Suprapubic skin (tissue), 4 donors: ENCODE results near the gene MMD2. TPM values are rescaled to one million over a fixed set of nuclear protein-coding genes. Genes with fewer than 3 reads are reported as not detected.

Experiments used
- DNase-seq, 2 donors: peaks; one replicate each; pipeline ENCODE4 v3.0.0-alpha.2; 2019; ENCODE audit warnings: low spot score in 2 of 2
- H3K27ac ChIP-seq: fragments of 200-600 bp; sonication (generic); one replicate; pipeline ENCODE4 v1.5.1; 2019
- H3K27me3 ChIP-seq: fragments of 200-600 bp; sonication (generic); one replicate; pipeline ENCODE4 v1.5.1; 2019
- H3K36me3 ChIP-seq: fragments of 200-600 bp; sonication (generic); one replicate; pipeline ENCODE4 v1.5.1; 2019
- H3K4me1 ChIP-seq: fragments of 200-600 bp; sonication (generic); one replicate; pipeline ENCODE4 v1.5.1; 2019
- H3K4me3 ChIP-seq: fragments of 200-600 bp; sonication (generic); one replicate; pipeline ENCODE4 v1.5.1; 2019; ENCODE audit warnings: mild to moderate bottlenecking
- H3K9me3 ChIP-seq: fragments of 200-600 bp; sonication (generic); one replicate; pipeline ENCODE4 v1.5.1; 2019
- EP300 ChIP-seq: sonication (generic); formaldehyde crosslinking; IDR thresholded peaks from one replicate; pipeline ENCODE4 v1.6.1; 2017; ENCODE audit warnings: antibody characterized with exemption
- POLR2A ChIP-seq, 2 donors: fragments of 450-650 bp; IDR thresholded peaks; one replicate each; pipeline ENCODE4 v1.6.1; 2017; ENCODE audit warnings: antibody characterized with exemption in 2 of 2, mild to moderate bottlenecking in 2 of 2, moderate library complexity in 2 of 2
- POLR2AphosphoS5 ChIP-seq, 3 donors: sonication (generic); formaldehyde crosslinking; IDR thresholded peaks; one replicate each; pipeline ENCODE4 v1.6.1; 2017; ENCODE audit warnings: antibody characterized with exemption in 3 of 3
- WGBS: methylation state at CpG from one replicate; pipeline ENCODE4 v1.1.5; 2018; 5-methylcytosine and 5-hydroxymethylcytosine counted together
- total RNA-seq, 4 donors: library from RNA; depleted of rRNA; stranded (reverse); fragments of >200 nt; gene quantifications; one replicate each; pipeline ENCODE4 v1.1.0, GENCODE V29; 2016
- TF ChIP-seq, protein P1 (sequence below), 2 donors: fragments of 200-600 bp in 1 of 2; fragments of 450-650 bp in 1 of 2; sonication (generic) in 1 of 2; IDR thresholded peaks; one replicate each; pipeline ENCODE4 v1.5.1; 2016 to 2019; ENCODE audit warnings: antibody characterized with exemption in 2 of 2, mild to moderate bottlenecking in 1 of 2, moderate library complexity in 1 of 2

The MMD2 gene
- total RNA-seq, 4 donors from 2014 or later, result not detected

DNA sequence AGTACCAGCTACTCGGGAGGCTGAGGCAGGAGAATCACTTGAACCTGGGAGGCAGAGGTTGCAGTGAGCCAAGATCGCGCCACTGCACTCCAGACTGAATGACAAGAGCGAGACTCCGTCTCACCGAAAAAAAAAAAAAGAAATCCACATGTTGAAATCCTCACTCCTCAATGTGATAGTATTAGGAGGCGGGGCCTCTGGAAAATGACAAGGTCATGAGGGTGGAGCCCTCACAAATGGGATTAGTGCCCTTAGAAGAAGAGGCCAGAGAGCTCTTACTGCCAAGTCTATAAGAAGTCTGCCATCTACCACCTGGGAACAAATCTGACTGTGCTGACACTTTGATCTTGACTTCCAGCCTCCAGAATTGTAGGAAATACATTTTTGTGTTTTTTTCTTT lies 10.6 kb downstream of the MMD2 start:
- H3K9me3 ChIP-seq, result no peaks in the 10 kb centered on the region
- H3K4me3 ChIP-seq, result no peak overlapping the region
- H3K4me1 ChIP-seq, result no peaks in the 10 kb centered on the region
- no peaks in the 10 kb centered on the region for H3K36me3 ChIP-seq
- WGBS, result 95% methylated on average over 7 of the region's 7 CpGs
- peaks cover 48% of the 10 kb centered on the region for H3K27me3 ChIP-seq
- TF ChIP-seq, protein P1, sequence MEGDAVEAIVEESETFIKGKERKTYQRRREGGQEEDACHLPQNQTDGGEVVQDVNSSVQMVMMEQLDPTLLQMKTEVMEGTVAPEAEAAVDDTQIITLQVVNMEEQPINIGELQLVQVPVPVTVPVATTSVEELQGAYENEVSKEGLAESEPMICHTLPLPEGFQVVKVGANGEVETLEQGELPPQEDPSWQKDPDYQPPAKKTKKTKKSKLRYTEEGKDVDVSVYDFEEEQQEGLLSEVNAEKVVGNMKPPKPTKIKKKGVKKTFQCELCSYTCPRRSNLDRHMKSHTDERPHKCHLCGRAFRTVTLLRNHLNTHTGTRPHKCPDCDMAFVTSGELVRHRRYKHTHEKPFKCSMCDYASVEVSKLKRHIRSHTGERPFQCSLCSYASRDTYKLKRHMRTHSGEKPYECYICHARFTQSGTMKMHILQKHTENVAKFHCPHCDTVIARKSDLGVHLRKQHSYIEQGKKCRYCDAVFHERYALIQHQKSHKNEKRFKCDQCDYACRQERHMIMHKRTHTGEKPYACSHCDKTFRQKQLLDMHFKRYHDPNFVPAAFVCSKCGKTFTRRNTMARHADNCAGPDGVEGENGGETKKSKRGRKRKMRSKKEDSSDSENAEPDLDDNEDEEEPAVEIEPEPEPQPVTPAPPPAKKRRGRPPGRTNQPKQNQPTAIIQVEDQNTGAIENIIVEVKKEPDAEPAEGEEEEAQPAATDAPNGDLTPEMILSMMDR (IDR thresholded peaks at IDR 0.05), result no peak
- no peak for TF ChIP-seq POLR2A (IDR thresholded peaks at IDR 0.05)
- no peak for TF ChIP-seq POLR2AphosphoS5 (IDR thresholded peaks at IDR 0.05)
- no peak for TF ChIP-seq EP300
- no peak for DNase-seq
- no peak overlapping the region for H3K27ac ChIP-seq

DNA sequence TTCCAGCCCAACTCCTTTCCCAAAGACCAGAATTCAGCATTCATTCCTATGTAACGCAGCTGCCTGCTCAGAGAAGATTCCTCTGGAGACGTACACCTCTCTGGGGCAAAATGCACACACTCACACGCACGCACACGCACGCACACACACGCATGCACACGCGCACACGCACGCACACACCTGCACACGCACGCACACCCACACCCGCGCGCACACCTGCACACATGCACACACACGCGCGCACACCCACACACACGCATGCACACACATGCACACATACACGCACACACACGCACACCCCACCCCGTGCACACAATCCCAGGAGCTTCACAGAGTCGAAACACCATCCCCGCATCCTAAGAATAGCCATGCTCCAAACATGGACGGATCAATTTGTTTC lies 13.0 kb downstream of the MMD2 start:
- Histone ChIP-seq H3K27ac (no peak overlapping the region), H3K27me3 (peaks cover 29% of the 10 kb centered on the region), H3K9me3 (no peaks in the 10 kb centered on the region), H3K36me3 (no peaks in the 10 kb centered on the region), H3K4me1 (no peaks in the 10 kb centered on the region), H3K4me3 (no peak overlapping the region)
- 93% methylated on average over 26 of the region's 26 CpGs for WGBS
- no peak for DNase-seq
- TF ChIP-seq, protein P1 (IDR thresholded peaks at IDR 0.05), result no peak
- TF ChIP-seq EP300 (no peak), POLR2A (IDR thresholded peaks at IDR 0.05) (no peak), POLR2AphosphoS5 (IDR thresholded peaks at IDR 0.05) (no peak)

DNA sequence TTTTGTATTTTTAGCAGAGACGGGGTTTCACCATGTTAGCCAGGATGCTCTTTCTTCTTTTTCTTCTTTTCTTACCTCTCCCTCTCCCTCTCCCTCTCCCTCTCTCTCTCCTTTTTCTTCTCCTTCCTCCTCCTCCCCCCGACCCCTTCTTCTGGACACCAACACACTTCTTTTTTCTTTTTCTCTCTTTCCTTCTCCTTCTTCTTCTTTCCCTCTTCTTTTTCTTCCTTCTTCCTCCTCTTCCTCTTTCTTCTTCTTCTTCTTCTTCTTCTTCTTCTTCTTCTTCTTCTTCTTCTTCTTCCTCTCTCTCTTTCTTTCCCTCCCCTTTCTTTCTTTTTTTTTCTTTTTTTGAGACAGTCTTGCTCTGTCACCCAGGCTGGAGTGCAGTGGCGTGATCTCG lies 14.0 kb downstream of the MMD2 start:
- Histone ChIP-seq H3K27ac (no peak overlapping the region), H3K9me3 (no peaks in the 10 kb centered on the region), H3K36me3 (no peaks in the 10 kb centered on the region), H3K4me1 (no peaks in the 10 kb centered on the region), H3K4me3 (no peak overlapping the region), H3K27me3 (peaks cover 29% of the 10 kb centered on the region)
- TF ChIP-seq, protein P1 (IDR thresholded peaks at IDR 0.05), result no peak
- no peak for DNase-seq
- 85% methylated on average over 4 of the region's 4 CpGs for WGBS

DNA sequence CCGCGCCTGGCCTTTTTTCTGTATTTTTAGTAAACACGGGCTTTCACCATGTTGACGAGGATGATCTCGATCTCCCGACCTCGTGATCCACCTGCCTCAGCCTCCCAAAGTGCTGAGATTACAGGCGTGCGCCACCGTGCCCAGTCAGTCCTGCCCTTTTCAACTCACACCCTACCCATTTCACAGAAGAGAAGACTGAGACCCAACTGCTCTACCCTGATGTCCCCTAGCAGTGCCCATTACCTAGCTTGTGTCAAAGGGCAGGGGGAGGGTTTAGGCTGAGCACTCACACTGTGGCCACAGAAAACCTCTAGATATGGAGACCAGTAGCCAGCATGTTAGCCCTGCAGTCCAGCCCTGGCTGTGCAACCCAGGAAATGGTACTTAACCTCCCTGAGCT lies 15.7 kb downstream of the MMD2 start:
- DNase-seq, result no peak
- H3K27me3 ChIP-seq, result peaks cover 25% of the 10 kb centered on the region
- no peaks in the 10 kb centered on the region for H3K4me1 ChIP-seq
- H3K4me3 ChIP-seq, result no peak overlapping the region
- no peaks in the 10 kb centered on the region for H3K9me3 ChIP-seq
- WGBS, result 94% methylated on average over 10 of the region's 10 CpGs
- H3K36me3 ChIP-seq, result no peaks in the 10 kb centered on the region
- TF ChIP-seq EP300 (no peak), POLR2A (IDR thresholded peaks at IDR 0.05) (no peak), POLR2AphosphoS5 (IDR thresholded peaks at IDR 0.05) (no peak)
- TF ChIP-seq, protein P1 (IDR thresholded peaks at IDR 0.05), result no peak
- H3K27ac ChIP-seq, result no peak overlapping the region

DNA sequence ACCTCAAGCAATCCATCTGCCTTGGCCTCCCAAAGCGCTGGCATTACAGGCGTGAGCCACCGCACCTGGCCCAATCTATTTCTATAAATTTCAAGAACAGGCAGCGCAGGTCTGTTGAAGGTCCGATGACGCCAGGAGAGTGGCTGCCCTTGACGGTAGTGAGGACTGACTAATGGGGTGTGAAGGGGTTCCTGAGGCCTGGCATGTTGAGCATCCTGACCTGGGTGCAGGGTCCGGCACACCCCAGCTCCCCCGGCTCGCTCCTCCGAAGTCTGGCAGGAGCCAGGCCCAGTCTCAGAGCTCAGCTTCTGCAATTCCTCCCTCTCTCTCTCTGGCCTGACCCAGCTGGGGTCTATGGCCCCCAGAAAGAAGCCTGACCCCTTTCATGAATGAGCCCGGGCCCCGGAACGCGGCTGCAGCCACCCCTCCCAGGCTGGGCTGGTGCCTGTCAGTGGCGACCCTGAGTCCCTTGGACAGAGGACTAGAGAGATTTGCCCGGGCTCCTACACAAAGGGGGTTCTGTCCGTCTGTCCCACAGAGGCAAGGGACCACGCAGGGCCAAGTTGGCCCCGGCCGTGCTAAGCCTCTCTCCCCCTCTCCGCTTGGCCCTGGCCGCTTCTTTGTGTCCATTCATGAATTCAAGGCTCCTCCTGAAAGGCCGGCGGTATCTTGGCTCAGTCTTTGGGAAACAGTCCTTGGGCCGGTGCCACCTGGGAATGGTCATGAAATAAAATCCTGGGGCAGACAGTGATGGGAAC lies 18.8 kb downstream of the MMD2 start:
- Histone ChIP-seq H3K36me3 (no peaks in the 10 kb centered on the region), H3K27me3 (peaks cover 6% of the 10 kb centered on the region), H3K4me1 (no peaks in the 10 kb centered on the region), H3K9me3 (no peaks in the 10 kb centered on the region), H3K27ac (no peak overlapping the region), H3K4me3 (no peak overlapping the region)
- TF ChIP-seq POLR2AphosphoS5 (IDR thresholded peaks at IDR 0.05) (no peak), POLR2A (IDR thresholded peaks at IDR 0.05) (no peak), EP300 (no peak)
- TF ChIP-seq, protein P1 (IDR thresholded peaks at IDR 0.05), result no peak
- DNase-seq, result no peak
- WGBS, result 85% methylated on average over 21 of the region's 26 CpGs
